GM21381 (cell line): Measurements from ENCODE around the gene MBD3L5.
"Not testable (repeated sequence)": the region's sequence is repeated elsewhere in the genome, so short reads cannot be mapped to it uniquely, and the experiment has no call there.

Source experiments
- ATAC-seq: cut with Tn5 transposase; IDR thresholded peaks from one replicate; pipeline ENCODE4 v1.9.1; 2021; ENCODE audit warnings: mild to moderate bottlenecking, moderate library complexity; ENCODE audit not compliant: unreplicated experiment

Gene MBD3L5

GRCh38 chr19:7030278-7030677 lies at the start of gene MBD3L5:
TSS of gene MBD3L5 (plus strand) at chr19:7030578. CDS start at chr19:7030612, 34 bp downstream.
- not testable (repeated sequence) for ATAC-seq

DNA sequence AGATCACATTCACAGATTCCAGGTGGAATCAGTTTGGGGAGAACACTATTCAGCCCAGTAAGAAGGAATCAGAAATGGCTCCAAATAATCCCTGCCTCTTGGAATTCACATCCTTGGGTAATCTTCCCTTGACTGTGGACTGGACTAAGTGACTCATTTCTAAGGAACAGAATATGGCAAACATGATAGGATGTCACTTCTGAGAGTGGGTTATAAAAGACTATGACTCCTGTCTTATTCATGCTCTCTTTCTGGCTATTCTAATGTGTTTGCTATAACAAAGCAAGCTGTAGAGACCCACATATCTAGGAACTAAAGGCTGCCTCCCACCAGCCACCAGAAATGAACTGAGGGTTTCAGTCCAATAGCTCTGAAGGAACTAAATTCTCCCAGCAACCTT lies 46.9 kb upstream of the MBD3L5 start:
- ATAC-seq: no peak

- ATAC-seq: no peak
Measured at GRCh38 chr19:6987850-6988249, 42.5 kb upstream of the MBD3L5 start.

- ATAC-seq: no peak
Measured at GRCh38 chr19:6988257-6988656, 42.1 kb upstream of the MBD3L5 start.

- no peak for ATAC-seq
Measured at GRCh38 chr19:6995054-6995453, 35.3 kb upstream of the MBD3L5 start.

DNA sequence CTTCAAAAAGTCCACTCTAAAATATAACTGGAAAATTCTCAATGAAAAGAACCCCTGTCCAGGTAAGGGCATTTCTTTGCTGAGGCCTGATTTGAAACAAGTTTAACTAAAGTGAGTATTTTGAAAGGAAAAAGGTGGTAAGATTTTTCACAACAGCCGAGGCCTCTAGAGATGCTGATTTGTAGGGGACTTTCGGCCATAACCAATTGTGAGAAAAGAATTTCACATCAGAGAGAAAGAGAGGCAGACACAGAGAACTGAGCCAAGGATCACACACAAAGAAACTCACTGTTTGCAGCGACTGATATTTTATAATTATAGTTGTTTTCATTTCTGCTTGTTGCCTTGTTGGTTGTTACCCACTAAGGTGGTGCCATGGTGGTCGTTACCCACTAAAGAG lies 33.6 kb upstream of the MBD3L5 start:
- no peak for ATAC-seq

- ATAC-seq: no peak
Measured at GRCh38 chr19:6997679-6998445, 32.5 kb upstream of the MBD3L5 start.

- no peak for ATAC-seq
Measured at GRCh38 chr19:6999933-7000332, 30.4 kb upstream of the MBD3L5 start.

GRCh38 chr19:7000333-7000732 lies 30.0 kb upstream of the MBD3L5 start:
- ATAC-seq: no peak

DNA sequence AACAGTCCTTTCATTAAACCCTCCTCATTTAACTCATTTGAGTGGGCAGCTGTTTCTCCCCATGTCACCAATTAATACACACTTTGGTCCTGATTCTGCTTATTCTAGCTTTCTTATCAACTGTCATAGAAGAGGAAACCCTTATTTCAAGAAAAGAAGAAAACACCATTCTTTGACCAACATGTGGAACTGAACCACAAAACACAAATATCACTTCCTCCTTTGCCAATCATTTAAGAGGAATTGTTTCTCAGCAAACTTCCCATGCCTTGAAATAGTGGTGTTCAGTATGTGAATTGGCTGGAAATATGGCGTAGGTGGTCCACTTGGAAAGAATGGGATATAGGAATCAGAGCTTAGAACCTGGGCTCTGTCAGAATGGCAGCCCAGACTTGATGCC lies 29.6 kb upstream of the MBD3L5 start:
- no peak for ATAC-seq

GRCh38 chr19:7004313-7004931 lies 26.0 kb upstream of the MBD3L5 start:
- no peak for ATAC-seq

DNA sequence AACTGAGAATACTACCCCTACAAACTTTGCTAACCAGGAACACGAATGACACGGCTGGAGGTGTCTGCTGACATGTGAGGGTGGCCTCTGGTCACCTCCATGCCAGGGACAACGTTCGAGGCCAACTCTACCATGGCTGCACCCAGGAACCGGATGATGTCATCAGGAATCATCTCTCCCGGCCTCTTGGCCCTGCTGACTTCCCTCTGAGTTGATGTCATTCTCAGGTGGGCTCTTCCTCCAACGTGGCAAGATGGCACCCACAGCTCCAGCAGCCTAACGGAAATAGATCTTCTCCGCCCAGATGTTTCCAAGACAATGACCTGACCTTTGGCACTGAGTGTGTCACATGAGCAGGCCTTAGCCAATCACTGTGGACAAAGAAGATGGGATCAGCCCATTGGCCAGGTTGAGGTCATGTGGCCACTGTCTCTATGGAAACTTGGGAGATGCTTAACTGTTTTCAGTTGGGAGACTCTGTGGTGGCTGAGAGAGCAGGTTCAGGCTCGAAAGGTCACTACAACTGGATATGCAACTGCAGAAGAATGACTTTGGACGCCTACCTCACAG lies 24.2 kb upstream of the MBD3L5 start:
- no peak for ATAC-seq

DNA sequence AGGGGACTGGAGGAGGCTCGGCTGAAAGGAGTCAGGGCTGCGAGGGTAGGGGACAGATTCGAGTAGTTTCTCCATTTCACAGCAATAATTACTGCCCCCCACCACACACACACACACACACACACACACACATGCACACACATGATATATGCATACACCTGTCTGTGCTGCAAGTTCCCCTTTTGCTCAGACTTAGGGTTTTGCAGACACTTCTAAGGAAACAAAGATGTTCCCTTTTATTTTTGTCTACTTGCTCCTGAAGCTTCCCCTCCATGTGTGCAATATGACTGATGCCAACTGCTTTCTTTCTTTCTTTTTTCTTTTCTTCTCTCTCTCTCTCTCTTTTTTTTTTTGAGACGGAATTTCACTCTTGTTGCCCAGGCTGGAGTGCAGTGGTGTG lies 22.5 kb upstream of the MBD3L5 start:
- ATAC-seq: no peak

DNA sequence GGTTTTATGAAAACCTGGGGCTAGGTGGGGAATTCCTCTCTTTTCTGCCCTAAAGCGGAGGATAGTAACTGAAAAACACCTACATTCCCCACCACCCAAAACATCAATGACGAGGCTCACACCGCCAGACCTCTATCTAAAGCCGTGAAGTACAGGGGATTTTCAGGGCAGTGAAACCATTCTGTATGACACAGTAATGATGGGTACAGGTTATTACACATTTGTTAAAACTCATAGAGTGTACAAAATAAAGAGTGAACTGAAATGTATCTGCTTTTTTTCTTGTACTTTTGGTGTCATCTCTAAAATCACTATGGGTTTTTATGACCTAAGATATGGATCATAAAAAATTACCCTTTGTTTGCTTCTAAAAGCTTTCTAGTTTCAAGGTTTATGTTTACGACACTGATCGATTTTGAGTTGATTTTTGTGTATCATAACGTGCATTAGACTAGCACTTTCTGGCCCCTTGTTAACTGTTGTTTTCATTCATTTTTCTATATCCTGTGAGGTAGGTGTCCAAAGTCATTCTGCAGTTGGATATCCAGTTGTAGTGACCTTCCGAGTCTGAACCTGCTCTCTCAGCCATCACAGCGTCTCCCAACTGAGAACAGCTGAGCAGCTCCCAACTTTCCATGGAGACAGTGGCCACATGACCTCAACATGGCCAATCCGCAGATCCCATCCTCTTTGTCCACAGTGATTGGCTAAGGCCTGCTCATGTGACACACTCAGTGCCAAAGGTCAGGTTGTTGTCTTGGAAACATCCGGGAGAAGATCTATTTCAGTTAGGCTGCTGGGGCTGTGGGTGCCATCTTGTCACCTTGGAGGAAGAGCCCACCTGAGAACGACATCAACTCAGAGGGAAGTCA lies 19.4 kb upstream of the MBD3L5 start:
- no peak for ATAC-seq

GRCh38 chr19:7013678-7014077 lies 16.7 kb upstream of the MBD3L5 start:
- no peak for ATAC-seq

GRCh38 chr19:7018828-7019227 lies 11.6 kb upstream of the MBD3L5 start:
- no peak for ATAC-seq

DNA sequence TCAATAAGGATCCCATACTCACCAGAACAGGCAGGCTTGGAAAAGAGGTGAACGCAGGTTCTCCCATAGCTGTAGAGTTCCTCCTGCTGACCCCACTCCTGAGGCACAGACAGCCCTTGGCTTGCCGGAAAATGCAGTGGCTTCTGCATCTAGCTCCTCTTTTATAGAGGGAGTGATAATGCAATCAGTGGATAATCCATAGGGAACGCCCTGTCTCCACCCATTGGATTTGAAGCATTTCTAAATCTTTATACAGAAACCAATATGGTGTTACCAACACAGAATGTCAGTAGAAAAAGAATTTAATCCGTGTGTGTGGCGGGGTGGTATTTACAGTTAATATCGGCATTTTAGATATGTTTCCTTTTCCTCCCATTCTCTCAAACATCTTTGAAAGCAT lies 9.0 kb upstream of the MBD3L5 start, which contains the start of gene MBD3L2B:
Gene MBD3L2B, minus strand, starts transcription at position 101 of the 400 bp plus-strand sequence. Its CDS starts 34 bp downstream, at position 67.
- not testable (repeated sequence) for ATAC-seq

- ATAC-seq: not testable (repeated sequence)
Measured at GRCh38 chr19:7028790-7029189, 1.6 kb upstream of the MBD3L5 start.

- not testable (repeated sequence) for ATAC-seq
Measured at GRCh38 chr19:7040079-7040478, 9.7 kb downstream of the MBD3L5 start, which contains the start of gene MBD3L4. TSS of gene MBD3L4 (minus strand) at chr19:7040179. CDS start at chr19:7040144, 35 bp downstream.

DNA sequence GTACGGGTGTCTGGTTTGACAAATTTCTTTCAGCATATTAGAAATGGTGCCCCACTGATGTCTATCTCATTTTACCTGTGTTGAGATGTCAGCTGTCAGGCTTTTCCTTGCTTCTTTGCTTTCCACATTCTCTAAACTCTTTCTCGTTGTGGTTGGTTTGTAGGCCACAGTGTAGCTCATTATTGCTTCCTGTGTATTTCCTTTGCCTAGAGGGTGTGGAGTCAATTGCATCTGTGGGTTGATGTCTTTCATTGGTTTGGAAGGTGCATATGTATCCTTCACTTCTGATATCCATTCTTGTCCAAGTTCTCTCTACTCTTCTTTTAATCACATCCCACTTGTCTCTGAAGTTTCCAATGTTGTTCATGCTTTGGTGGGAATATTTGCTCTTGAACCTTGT lies 11.2 kb downstream of the MBD3L5 start:
- not testable (repeated sequence) for ATAC-seq

DNA sequence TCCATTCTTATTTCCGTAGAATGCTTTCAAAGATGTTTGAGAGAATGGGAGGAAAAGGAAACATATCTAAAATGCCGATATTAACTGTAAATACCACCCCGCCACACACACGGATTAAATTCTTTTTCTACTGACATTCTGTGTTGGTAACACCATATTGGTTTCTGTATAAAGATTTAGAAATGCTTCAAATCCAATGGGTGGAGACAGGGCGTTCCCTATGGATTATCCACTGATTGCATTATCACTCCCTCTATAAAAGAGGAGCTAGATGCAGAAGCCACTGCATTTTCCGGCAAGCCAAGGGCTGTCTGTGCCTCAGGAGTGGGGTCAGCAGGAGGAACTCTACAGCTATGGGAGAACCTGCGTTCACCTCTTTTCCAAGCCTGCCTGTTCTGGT lies 18.6 kb downstream of the MBD3L5 start, which contains the start of gene MBD3L2:
Gene MBD3L2, plus strand, starts transcription at position 301 of the 400 bp plus-strand sequence. Its CDS starts 53 bp downstream, at position 354.
- ATAC-seq: not testable (repeated sequence)
